ENCODE measurements around the gene ATOH8. TPM values are rescaled to one million over a fixed set of nuclear protein-coding genes. Genes with fewer than 3 reads are reported as not detected.

ATOH8 gene
- total RNA-seq, 2 experiments from 2014 or later = 0.11 to 0.13 TPM

DNA sequence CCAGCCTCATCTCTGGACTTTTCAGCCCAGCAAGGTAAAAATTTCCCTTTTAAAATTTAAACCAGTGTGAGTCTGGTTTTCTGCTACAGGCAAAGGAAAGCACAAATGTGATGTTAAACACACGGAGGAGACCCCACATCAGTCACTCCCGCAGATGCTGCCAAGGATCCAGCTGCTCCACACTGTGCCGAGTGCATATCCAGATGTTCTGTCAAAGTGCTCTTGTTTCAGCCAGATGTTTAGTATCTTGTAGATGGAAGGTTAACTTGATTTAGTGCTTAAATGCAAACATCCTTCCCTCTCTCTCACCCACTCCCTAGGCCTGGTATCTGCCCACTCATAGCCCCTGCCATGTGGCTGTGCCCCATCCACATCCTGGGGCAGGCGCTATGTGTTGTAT lies 15.8 kb upstream of the ATOH8 start:
- Mint-ChIP-seq H3K27me3 (ENCODE audit: low read depth) (peaks cover 52% of the 10 kb centered on the region), H3K4me1 (ENCODE audit: low read depth) (no peaks in the 10 kb centered on the region), H3K4me3 (no peak overlapping the region), H3K9me3 (ENCODE audit: insufficient read depth) (no peaks in the 10 kb centered on the region), H3K27ac (no peak overlapping the region), H3K36me3 (ENCODE audit: low read depth) (no peaks in the 10 kb centered on the region)
- DNase-seq (no peak), ATAC-seq (no peak)
- ChIA-PET POLR2A (no interaction called here), CTCF (interaction anchor here (2.0 kb wide), 1 partner anchor 8 kb away, joined by 8 read pairs; no protein-coding TSS in a partner anchor)

DNA sequence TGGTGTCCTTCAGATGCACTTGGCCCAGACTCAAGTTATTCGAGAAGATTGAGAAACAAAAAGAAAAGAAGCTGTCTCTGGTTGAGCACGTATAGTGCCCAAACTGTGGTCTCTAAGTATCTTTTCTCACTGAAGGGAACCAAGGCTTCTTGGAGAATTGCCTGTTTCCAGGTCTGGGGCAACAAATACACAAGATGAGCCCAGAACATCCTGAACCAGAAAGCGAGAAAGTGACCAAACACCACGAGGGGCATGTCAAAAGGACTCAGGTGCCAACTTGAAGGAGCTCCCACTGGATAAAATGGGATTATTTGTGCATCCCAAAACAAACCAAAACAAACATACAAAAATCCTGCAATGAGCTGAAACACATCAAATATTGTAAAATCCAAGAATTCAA lies 13.6 kb upstream of the ATOH8 start:
- Mint-ChIP-seq H3K4me3 (no peak overlapping the region), H3K36me3 (ENCODE audit: low read depth) (no peaks in the 10 kb centered on the region), H3K27me3 (ENCODE audit: low read depth) (peaks cover 61% of the 10 kb centered on the region), H3K4me1 (ENCODE audit: low read depth) (no peaks in the 10 kb centered on the region), H3K9me3 (ENCODE audit: insufficient read depth) (no peaks in the 10 kb centered on the region), H3K27ac (no peak overlapping the region)
- POLR2A ChIA-PET = no interaction called here
- ATAC-seq (no peak), DNase-seq (no peak)
- CTCF ChIA-PET = interaction anchor here (1.3 to 4.2 kb wide), 3 partner anchors 10 to 13 kb away, joined by 4 to 21 read pairs (median 19); no protein-coding TSS in a partner anchor

DNA sequence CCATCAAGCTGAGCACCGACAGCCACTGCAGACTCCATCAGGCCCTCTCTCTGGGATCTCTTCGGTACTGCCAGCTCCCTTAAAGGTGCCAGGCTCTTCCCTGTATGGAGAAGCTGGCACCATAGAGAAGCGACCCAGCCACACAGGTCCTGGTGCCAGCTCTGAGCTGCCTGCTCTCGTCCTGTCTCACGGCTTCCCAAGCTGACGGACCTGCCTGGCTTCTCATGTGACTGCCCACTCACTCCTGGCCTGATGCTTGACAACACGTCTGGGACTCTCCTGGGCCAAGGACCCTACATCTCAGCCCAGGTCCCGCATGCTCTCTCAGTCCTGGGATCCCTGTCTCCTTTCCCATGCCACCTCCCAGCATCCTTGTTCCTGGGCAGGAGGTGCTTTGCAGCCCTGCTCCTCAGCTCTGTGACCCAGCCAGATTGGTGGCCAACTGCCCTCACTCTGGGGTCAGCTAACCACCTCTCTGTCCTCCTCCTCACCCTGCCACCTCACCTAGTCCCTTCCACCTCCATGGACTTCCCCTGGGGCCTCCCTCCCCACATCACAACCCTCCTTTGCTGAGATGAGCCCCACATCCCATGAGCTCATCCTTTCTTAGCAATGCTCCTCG lies 12.5 kb upstream of the ATOH8 start:
- H3K4me3 Mint-ChIP-seq = no peak overlapping the region
- no peak overlapping the region for H3K27ac Mint-ChIP-seq
- no peaks in the 10 kb centered on the region for H3K36me3 Mint-ChIP-seq (ENCODE audit: low read depth)
- ChIA-PET CTCF (interaction anchor here (0.8 to 4.2 kb wide), 3 partner anchors 9 to 17 kb away, joined by 3 to 21 read pairs (median 19); no protein-coding TSS in a partner anchor), POLR2A (interaction anchor here (0.5 kb wide), 1 partner anchor 78 kb away, joined by 5 read pairs; no protein-coding TSS in a partner anchor)
- no peak for DNase-seq
- H3K9me3 Mint-ChIP-seq (ENCODE audit: insufficient read depth) = no peaks in the 10 kb centered on the region
- H3K4me1 Mint-ChIP-seq (ENCODE audit: low read depth) = no peaks in the 10 kb centered on the region
- no peak for ATAC-seq
- peaks cover 61% of the 10 kb centered on the region for H3K27me3 Mint-ChIP-seq (ENCODE audit: low read depth)

DNA sequence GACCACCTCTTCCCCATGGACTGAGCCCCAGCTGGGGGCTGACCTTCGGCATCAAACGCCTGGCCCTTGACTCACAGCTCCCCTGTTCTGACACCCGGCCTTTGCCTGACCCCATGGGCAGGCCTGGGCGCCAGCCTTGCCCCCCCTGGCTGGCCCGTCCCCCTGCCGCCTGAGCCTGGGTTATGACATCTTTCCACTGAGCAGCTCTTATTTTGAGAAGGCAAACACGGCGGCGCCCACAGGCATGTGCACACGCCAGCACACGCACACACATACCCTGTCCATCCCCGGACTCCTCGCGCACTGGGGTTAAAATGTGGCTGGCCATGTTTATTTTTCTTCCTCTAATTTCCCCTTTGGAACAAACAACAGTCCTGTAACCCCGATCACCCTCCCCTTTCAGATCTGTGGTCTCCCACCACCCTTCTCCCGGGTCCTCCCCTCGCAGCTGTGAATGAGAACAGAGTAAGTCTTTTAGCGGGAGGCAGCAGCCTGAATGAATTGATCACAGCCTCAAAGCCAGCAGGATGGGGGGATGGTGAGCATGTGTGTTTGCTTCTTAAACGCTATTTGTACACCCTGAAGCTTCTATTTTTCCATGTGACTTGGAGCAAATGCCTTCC lies 11.8 kb upstream of the ATOH8 start:
- Mint-ChIP-seq H3K27me3 (ENCODE audit: low read depth) (peaks cover 62% of the 10 kb centered on the region), H3K36me3 (ENCODE audit: low read depth) (no peaks in the 10 kb centered on the region), H3K4me3 (no peak overlapping the region), H3K4me1 (ENCODE audit: low read depth) (no peaks in the 10 kb centered on the region), H3K9me3 (ENCODE audit: insufficient read depth) (no peaks in the 10 kb centered on the region), H3K27ac (no peak overlapping the region)
- ATAC-seq (no peak), DNase-seq (no peak)
- ChIA-PET POLR2A (interaction anchor here (0.5 kb wide), 1 partner anchor 77 kb away, joined by 5 read pairs; no protein-coding TSS in a partner anchor), CTCF (interaction anchor here (0.8 to 4.2 kb wide), 5 partner anchors 8 to 72 kb away, joined by 3 to 21 read pairs (median 8); no protein-coding TSS in a partner anchor)

DNA sequence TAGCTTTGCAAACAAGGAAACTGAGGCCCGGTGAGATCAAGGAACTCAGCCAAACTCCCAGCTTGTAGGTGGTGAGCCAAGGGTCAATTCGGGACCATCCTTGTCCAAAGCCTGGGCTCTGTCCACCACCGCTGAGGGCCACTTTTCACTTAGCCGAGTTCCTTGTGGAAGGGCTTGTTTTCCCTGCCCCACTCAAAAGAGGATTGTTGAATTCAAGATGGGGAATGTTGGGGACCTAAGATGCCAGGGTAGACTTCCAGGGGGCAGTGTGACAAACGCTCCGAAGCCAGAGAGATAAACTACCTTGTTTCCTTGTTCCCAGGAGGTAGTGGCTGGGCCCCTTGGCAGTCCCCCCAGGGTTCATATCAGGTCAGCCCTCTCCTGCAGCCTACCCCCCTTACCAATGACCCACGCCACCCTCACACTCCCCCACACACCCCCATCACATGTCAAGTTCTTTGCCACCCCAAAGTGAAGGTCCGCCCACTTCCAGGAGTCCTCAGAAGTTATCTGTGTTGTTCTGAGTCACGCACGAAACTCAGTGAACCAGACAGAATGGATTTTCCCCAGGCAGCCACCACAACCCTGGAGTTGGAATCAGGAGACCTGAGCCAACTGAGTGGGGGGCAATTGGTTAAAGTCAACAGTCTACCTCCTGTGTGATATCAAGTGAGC lies 10.3 kb upstream of the ATOH8 start:
- CTCF ChIA-PET = interaction anchor here (0.6 to 2.7 kb wide), 5 partner anchors 9 to 335 kb away, joined by 4 to 19 read pairs (median 5); no protein-coding TSS in a partner anchor
- H3K36me3 Mint-ChIP-seq (ENCODE audit: low read depth) = no peaks in the 10 kb centered on the region
- H3K27me3 Mint-ChIP-seq (ENCODE audit: low read depth) = peaks cover 69% of the 10 kb centered on the region
- POLR2A ChIA-PET = no interaction called here
- DNase-seq (no peak), ATAC-seq (no peak)
- H3K27ac Mint-ChIP-seq = no peak overlapping the region
- no peak overlapping the region for H3K4me3 Mint-ChIP-seq
- H3K4me1 Mint-ChIP-seq (ENCODE audit: low read depth) = no peaks in the 10 kb centered on the region
- no peaks in the 10 kb centered on the region for H3K9me3 Mint-ChIP-seq (ENCODE audit: insufficient read depth)

DNA sequence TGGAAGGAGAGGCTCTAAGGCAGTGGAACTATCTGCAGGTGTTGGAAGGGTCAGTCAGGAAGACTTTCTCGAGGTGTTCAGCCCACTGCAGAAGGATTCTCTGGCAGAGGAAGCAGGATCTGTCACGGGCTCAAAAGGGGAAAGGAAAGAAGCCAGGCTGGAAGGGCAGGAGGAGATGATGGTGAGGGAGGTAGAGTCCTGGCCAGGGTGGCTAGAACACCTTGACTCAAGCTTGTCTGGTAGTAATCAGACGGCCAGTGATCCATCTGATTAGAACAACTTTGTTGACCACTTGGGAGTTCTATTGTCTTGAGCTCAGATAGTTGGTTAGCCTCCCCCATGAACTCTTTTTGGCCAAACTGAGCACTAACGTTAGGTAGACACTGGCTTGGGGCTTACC lies 9.7 kb upstream of the ATOH8 start:
- Mint-ChIP-seq H3K9me3 (ENCODE audit: insufficient read depth) (no peaks in the 10 kb centered on the region), H3K4me3 (no peak overlapping the region), H3K36me3 (ENCODE audit: low read depth) (no peaks in the 10 kb centered on the region), H3K27me3 (ENCODE audit: low read depth) (peaks cover 70% of the 10 kb centered on the region), H3K27ac (no peak overlapping the region), H3K4me1 (ENCODE audit: low read depth) (no peaks in the 10 kb centered on the region)
- POLR2A ChIA-PET = no interaction called here
- no peak for ATAC-seq
- CTCF ChIA-PET = interaction anchor here (0.6 to 2.7 kb wide), 3 partner anchors 15 to 335 kb away, joined by 4 to 19 read pairs (median 4); no protein-coding TSS in a partner anchor
- no peak for DNase-seq

DNA sequence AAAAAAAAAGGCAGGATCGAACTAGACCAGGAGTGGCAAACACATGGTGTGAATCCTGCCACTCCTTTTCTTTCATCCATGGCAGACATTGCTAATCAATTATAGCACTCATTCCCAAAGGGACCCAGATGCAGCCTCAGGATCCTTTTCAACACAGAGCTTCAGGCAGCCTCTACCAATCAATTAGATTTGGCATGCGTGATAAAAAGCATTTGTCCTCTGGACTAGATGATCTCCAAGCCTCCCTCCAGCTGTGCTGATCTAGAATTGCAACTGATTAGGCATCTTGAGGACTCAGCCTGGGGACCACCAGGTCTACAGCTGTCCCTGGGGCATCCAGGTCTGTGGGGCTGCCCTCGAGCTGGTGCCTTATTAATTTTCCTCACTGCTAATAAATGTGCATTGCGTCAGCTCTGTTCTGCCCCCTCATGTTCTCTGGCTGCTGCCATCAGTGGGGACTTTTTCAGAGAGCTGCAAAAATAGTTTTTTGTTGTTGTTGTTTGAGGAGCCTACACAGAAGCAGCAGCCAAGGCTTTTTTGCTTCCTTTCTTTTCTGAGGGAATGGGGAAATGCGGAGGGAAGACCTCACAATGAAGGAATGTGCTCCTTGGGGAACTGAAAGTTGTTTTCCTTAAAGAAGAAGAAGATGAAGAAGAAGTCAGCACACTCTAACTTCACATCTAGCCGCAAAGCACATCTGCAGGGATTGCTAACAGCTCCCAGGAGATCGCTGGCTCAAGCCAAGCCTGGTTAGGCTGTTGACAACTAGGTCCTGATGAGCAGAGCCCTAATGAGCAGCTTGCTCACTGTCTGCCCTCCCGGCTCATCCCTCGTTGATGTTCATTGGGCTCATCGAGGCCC lies 8.8 kb upstream of the ATOH8 start:
- DNase-seq (no peak), ATAC-seq (no peak)
- Mint-ChIP-seq H3K9me3 (ENCODE audit: insufficient read depth) (no peaks in the 10 kb centered on the region), H3K27me3 (ENCODE audit: low read depth) (peaks cover 69% of the 10 kb centered on the region), H3K4me3 (no peak overlapping the region), H3K36me3 (ENCODE audit: low read depth) (no peaks in the 10 kb centered on the region), H3K27ac (no peak overlapping the region), H3K4me1 (ENCODE audit: low read depth) (no peaks in the 10 kb centered on the region)
- CTCF ChIA-PET = interaction anchor here (0.9 to 2.7 kb wide), 7 partner anchors 16 to 335 kb away, joined by 3 to 19 read pairs (median 6); no protein-coding TSS in a partner anchor
- POLR2A ChIA-PET = interaction anchor here (0.6 kb wide), 1 partner anchor 165 kb away, joined by 3 read pairs; no protein-coding TSS in a partner anchor

DNA sequence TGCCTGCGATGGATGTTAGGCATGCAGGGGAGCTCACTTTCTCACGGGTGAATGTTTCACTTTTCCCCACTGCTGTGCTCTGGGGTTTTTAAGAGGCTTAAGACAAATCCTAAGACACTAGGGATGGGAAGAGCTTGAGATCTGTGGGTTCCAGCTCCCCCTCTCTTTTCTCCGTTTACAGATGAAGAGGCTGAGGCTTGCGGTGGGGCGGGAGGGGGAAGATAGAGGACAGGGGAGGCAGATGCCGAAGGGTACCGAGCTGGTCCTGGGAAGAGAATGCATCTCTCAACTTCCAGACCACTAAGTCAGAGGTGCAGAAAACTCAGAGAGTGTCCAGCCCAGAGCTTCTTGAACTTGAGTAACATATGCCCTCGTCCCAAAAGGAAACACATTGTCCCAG lies 8.2 kb upstream of the ATOH8 start:
- CTCF ChIA-PET = interaction anchor here (1.6 to 2.7 kb wide), 5 partner anchors 16 to 334 kb away, joined by 3 to 19 read pairs (median 7); no protein-coding TSS in a partner anchor
- DNase-seq = no peak
- Mint-ChIP-seq H3K4me3 (no peak overlapping the region), H3K27ac (no peak overlapping the region), H3K4me1 (ENCODE audit: low read depth) (no peaks in the 10 kb centered on the region), H3K9me3 (ENCODE audit: insufficient read depth) (no peaks in the 10 kb centered on the region), H3K36me3 (ENCODE audit: low read depth) (no peaks in the 10 kb centered on the region), H3K27me3 (ENCODE audit: low read depth) (peaks cover 71% of the 10 kb centered on the region)
- POLR2A ChIA-PET = interaction anchor here (0.6 kb wide), 1 partner anchor 164 kb away, joined by 3 read pairs; no protein-coding TSS in a partner anchor
- no peak for ATAC-seq

DNA sequence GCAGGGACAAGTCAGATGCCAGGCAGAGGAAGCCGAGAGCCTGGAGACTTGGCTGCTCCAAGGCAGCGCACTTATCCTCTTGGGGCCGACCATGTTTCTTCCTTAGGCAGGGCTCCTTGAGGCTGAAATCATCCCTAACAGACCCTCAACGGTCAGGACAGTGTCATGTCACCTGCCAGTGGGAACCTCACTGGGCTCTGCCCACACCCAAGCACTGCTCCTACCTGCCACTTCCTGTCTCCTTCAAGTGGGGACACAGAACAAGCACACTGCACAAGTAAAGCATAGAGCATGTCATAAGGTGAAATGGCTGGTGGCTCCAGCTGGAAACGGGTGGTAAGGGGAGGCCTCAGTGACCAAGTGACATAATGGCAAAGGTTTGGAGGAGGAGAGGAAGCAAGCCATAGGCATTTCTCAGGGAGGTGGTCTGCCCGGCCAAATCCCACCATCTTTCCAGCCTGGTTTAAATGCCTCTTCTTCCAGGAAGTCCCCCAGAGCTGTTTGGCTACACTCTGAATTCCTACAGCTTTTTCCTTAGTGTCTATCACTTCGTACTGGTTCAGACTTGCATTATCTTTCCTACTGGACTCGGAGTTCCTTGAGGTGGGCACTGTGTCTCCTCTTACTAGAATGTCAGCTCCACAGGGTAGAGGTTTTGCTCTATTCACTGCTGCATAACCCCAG lies 7.3 kb upstream of the ATOH8 start:
- POLR2A ChIA-PET = no interaction called here
- no peaks in the 10 kb centered on the region for H3K36me3 Mint-ChIP-seq (ENCODE audit: low read depth)
- DNase-seq (no peak), ATAC-seq (no peak)
- CTCF ChIA-PET = interaction anchor here (1.6 to 5.7 kb wide), 6 partner anchors 17 to 333 kb away, joined by 3 to 100 read pairs (median 7); no protein-coding TSS in a partner anchor
- peaks cover 71% of the 10 kb centered on the region for H3K27me3 Mint-ChIP-seq (ENCODE audit: low read depth)
- no peaks in the 10 kb centered on the region for H3K9me3 Mint-ChIP-seq (ENCODE audit: insufficient read depth)
- H3K4me1 Mint-ChIP-seq (ENCODE audit: low read depth) = no peaks in the 10 kb centered on the region
- H3K4me3 Mint-ChIP-seq = no peak overlapping the region
- no peak overlapping the region for H3K27ac Mint-ChIP-seq

DNA sequence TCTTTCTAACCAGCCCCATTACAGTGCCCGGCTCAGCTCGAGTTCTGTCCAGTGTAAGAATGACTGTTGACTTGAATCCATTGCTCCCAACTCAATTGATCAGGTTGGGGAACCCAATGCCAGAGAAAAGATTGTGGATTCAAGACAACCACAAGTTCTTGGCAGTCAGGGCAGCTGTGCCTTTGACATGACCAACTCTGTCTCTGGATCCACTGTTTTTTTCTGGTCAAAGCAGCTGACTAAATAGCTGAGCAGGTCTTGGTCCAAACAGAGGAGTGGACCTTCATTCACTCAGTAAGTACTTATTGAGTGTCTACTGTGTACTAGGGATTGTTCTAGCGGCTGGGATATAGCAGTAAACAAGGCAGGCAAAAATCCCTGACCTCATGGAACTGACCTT lies 6.3 kb upstream of the ATOH8 start:
- Mint-ChIP-seq H3K27ac (no peak overlapping the region), H3K4me3 (no peak overlapping the region), H3K4me1 (ENCODE audit: low read depth) (no peaks in the 10 kb centered on the region), H3K36me3 (ENCODE audit: low read depth) (no peaks in the 10 kb centered on the region), H3K27me3 (ENCODE audit: low read depth) (peaks cover 72% of the 10 kb centered on the region), H3K9me3 (ENCODE audit: insufficient read depth) (no peaks in the 10 kb centered on the region)
- DNase-seq (no peak), ATAC-seq (no peak)
- ChIA-PET CTCF (interaction anchor here (1.1 to 5.7 kb wide), 2 partner anchors 19 to 67 kb away, joined by 4 to 100 read pairs; no protein-coding TSS in a partner anchor), POLR2A (no interaction called here)
